IMR-90 (cell line): ENCODE measurements around the gene REXO1. TPM values are rescaled to one million over a fixed set of nuclear protein-coding genes. Genes with fewer than 3 reads are reported as not detected.

ENCODE experiments used
- ATAC-seq: fragments of 200-7000 bp; cut with Tn5 transposase; 2 replicates; pipeline ENCODE4 v1.9.1; 2020; ENCODE audit warnings: low read depth, mild to moderate bottlenecking, moderate library complexity
- BruUV-seq: library from RNA; stranded (reverse); fragments of 400-500 nt; replicated peaks from 2 replicates; lab custom pipeline; 2021; lab: Mats Ljungman, UMichigan
- CTCF ChIA-PET: fragments of 300-600 bp; formaldehyde crosslinking; extraction: SDS; loops from one replicate; lab custom pipeline; 2021; ENCODE audit warnings: antibody characterized with exemption; lab: Yijun Ruan, JAX
- POLR2A ChIA-PET: fragments of 300-600 bp; sonication (Branson Sonifier 250); formaldehyde crosslinking; loops from one replicate; lab custom pipeline; 2022; ENCODE audit warnings: antibody characterized with exemption; ENCODE audit not compliant: unreplicated experiment; lab: Charles Lee
- DNase-seq: peaks from one replicate; pipeline ENCODE4 v3.0.0; 2013
- H2AFZ ChIP-seq: replicated peaks from 2 replicates; pipeline ENCODE3; 2013; ENCODE audit warnings: low read length, mild to moderate bottlenecking; ENCODE audit not compliant: poor library complexity
- H2AK5ac ChIP-seq: 2 replicates; pipeline ENCODE4 v1.6.1; 2013; ENCODE audit warnings: low read depth, low read length, inconsistent platforms
- H2AK9ac ChIP-seq: replicated peaks from 2 replicates; pipeline ENCODE3; 2013; ENCODE audit warnings: mild to moderate bottlenecking, low read depth, low read length, moderate library complexity; ENCODE audit not compliant: poor library complexity
- H2BK120ac ChIP-seq: 2 replicates; pipeline ENCODE4 v1.6.1; 2013; ENCODE audit warnings: low read depth, low read length, inconsistent platforms
- H2BK15ac ChIP-seq: 3 replicates; pipeline ENCODE4 v1.6.1; 2013; ENCODE audit warnings: low read depth, low read length, inconsistent platforms
- H2BK20ac ChIP-seq: 2 replicates; pipeline ENCODE4 v1.6.1; 2013; ENCODE audit warnings: low read depth, mild to moderate bottlenecking, inconsistent platforms, low read length, moderate library complexity
- H2BK5ac ChIP-seq: 2 replicates; pipeline ENCODE4 v1.6.1; 2013; ENCODE audit warnings: mild to moderate bottlenecking, low read depth, low read length, inconsistent platforms; ENCODE audit not compliant: poor library complexity, severe bottlenecking
- H3K14ac ChIP-seq: replicated peaks from 2 replicates; pipeline ENCODE4 v1.6.1; 2013; ENCODE audit warnings: low read depth, low read length, inconsistent platforms
- H3K18ac ChIP-seq: 2 replicates; pipeline ENCODE4 v1.6.1; 2013; ENCODE audit warnings: low read depth, low read length, control low read depth
- H3K23ac ChIP-seq: 2 replicates; pipeline ENCODE4 v1.6.1; 2013; ENCODE audit warnings: low read depth, low read length, inconsistent platforms
- H3K27ac ChIP-seq: 2 replicates; pipeline ENCODE4 v1.5.1; 2013; ENCODE audit warnings: mild to moderate bottlenecking, control low read depth, low read length; ENCODE audit not compliant: insufficient read depth
- H3K27me3 ChIP-seq: 2 replicates; pipeline ENCODE4 v1.6.1; 2013; ENCODE audit warnings: low read length; ENCODE audit not compliant: control insufficient read depth, insufficient read depth
- H3K36me3 ChIP-seq: 2 replicates; pipeline ENCODE4 v1.6.1; 2013; ENCODE audit warnings: low read length, mixed read lengths; ENCODE audit not compliant: control insufficient read depth, insufficient read depth
- H3K4ac ChIP-seq: 2 replicates; pipeline ENCODE4 v1.6.1; 2013; ENCODE audit warnings: low read depth, low read length, inconsistent platforms
- H3K4me1 ChIP-seq: 2 replicates; pipeline ENCODE4 v1.6.1; 2013; ENCODE audit warnings: low read length, mixed read lengths; ENCODE audit not compliant: control insufficient read depth, insufficient read depth
- H3K4me2 ChIP-seq: 2 replicates; pipeline ENCODE4 v1.6.1; 2013; ENCODE audit warnings: low read depth, mild to moderate bottlenecking, control low read depth, low read length, moderate library complexity
- H3K4me3 ChIP-seq: 2 replicates; pipeline ENCODE4 v1.5.1; 2013; ENCODE audit warnings: low read depth, mild to moderate bottlenecking, control low read depth, low read length, moderate library complexity; ENCODE audit not compliant: insufficient read depth
- H3K56ac ChIP-seq: 2 replicates; pipeline ENCODE4 v1.6.1; 2013; ENCODE audit warnings: low read length, inconsistent platforms; ENCODE audit not compliant: insufficient read depth; ENCODE audit errors: extremely low read depth
- H3K79me1 ChIP-seq, 2 experiments: 2 replicates each; pipeline ENCODE4 v1.6.1; 2013; ENCODE audit warnings: low read length in 2 of 2, inconsistent platforms in 1 of 2, low read depth in 1 of 2
- H3K9ac ChIP-seq: 2 replicates; pipeline ENCODE4 v1.6.1; 2013; ENCODE audit warnings: low read depth, low read length, control low read depth
- H3K9me1 ChIP-seq: 2 replicates; pipeline ENCODE4 v1.6.1; 2013; ENCODE audit warnings: low read length, inconsistent platforms; ENCODE audit not compliant: insufficient read depth
- H3K9me3 ChIP-seq: 2 replicates; pipeline ENCODE4 v1.6.1; 2013; ENCODE audit warnings: low read length; ENCODE audit not compliant: control insufficient read depth, insufficient read depth
- H4K20me1 ChIP-seq: 2 replicates; pipeline ENCODE4 v1.6.1; 2013; ENCODE audit warnings: low read length, inconsistent platforms; ENCODE audit not compliant: insufficient read depth
- H4K5ac ChIP-seq: 2 replicates; pipeline ENCODE4 v1.6.1; 2013; ENCODE audit warnings: mild to moderate bottlenecking, low read depth, low read length, control low read depth
- H4K8ac ChIP-seq, 2 experiments: 2 replicates each; pipeline ENCODE4 v1.6.1; 2013; ENCODE audit warnings: low read depth in 2 of 2, low read length in 2 of 2, control low read depth in 1 of 2, inconsistent platforms in 1 of 2
- H4K91ac ChIP-seq: 2 replicates; pipeline ENCODE4 v1.6.1; 2013; ENCODE audit warnings: low read depth, low read length, inconsistent platforms; ENCODE audit not compliant: insufficient read depth
- MXI1 ChIP-seq: IDR thresholded peaks from 2 replicates; pipeline ENCODE4 v1.6.1; 2012; ENCODE audit warnings: low read depth, mild to moderate bottlenecking, low read length, moderate library complexity, borderline replicate concordance
- NFE2L2 ChIP-seq: fragments of 150-350 bp; IDR thresholded peaks from 2 replicates; pipeline ENCODE4 v1.6.1; 2016; ENCODE audit warnings: low read depth, mild to moderate bottlenecking, low read length
- RFX5 ChIP-seq: IDR thresholded peaks from 2 replicates; pipeline ENCODE4 v1.8.0; 2012; ENCODE audit warnings: low read depth, mild to moderate bottlenecking, low read length, moderate library complexity
- WGBS, 2 experiments: methylation state at CpG; one replicate each; pipeline versions ENCODE4 v1.1.5 to v1.1.7; 2013; ENCODE audit warnings: missing lambda C conversion rate in 2 of 2; ENCODE audit not compliant: insufficient read length in 1 of 2; ENCODE audit errors: extremely low coverage in 2 of 2; 5-methylcytosine and 5-hydroxymethylcytosine counted together
- dilution Hi-C: fragments of 300-500 bp; cut with HindIII; formaldehyde crosslinking; loops from one replicate; pipeline ENCODE4 v1.14.3; 2018; ENCODE audit warnings: low sequenced_read_pairs; ENCODE audit not compliant: unreplicated experiment
- in situ Hi-C: fragments of 300-500 bp; cut with MboI; formaldehyde crosslinking; loops from 3 replicates; pipeline ENCODE4 v1.14.3; 2019; ENCODE audit warnings: low sequenced_read_pairs, inconsistent platforms, mixed read lengths
- intact Hi-C: fragments of 100-400 bp; cut with micrococcal nuclease; formaldehyde crosslinking; loops from 2 replicates; pipeline ENCODE4 v1.10.0; 2022
- polyA plus RNA-seq, 3 experiments: library from polyadenylated mRNA; depleted of rRNA; stranded (reverse); fragments of >200 nt; gene quantifications; 2 replicates each; pipeline ENCODE4 v1.2.3, GENCODE V29; 2012; ENCODE audit warnings: low replicate concordance in 1 of 3
- total RNA-seq: library from RNA; depleted of rRNA; stranded (reverse); fragments of >200 nt; gene quantifications from 2 replicates; pipeline ENCODE4 v1.2.3, GENCODE V29; 2012

Gene REXO1
- total and polyA plus RNA-seq, 2 of the 4 experiments (the other 2 are of a cell fraction), result 1.4 to 63.7 TPM

GRCh38 chr19:1823539-1824251 is 24.6 kb downstream of the REXO1 start:
- no peak overlapping the region for H3K14ac ChIP-seq
- no peak overlapping the region for H3K23ac ChIP-seq
- H3K9me3 ChIP-seq, result no peaks in the 10 kb centered on the region
- no peak overlapping the region for H3K4ac ChIP-seq
- in situ Hi-C loops, result no loop called here
- H3K9ac ChIP-seq, result no peak overlapping the region
- no peak overlapping the region for H2AK9ac ChIP-seq
- TF ChIP-seq MXI1 (no peak), RFX5 (no peak), NFE2L2 (no peak)
- H2BK120ac ChIP-seq, result no peak overlapping the region
- no peaks in the 10 kb centered on the region for H3K9me1 ChIP-seq
- no TSS peak for BruUV-seq
- H3K4me2 ChIP-seq, result no peak overlapping the region
- H3K4me1 ChIP-seq, result peaks cover 4% of the 10 kb centered on the region; the same call in 1 of the 2 replicates
- H3K36me3 ChIP-seq, result peaks cover 44% of the 10 kb centered on the region
- no peak overlapping the region for H3K4me3 ChIP-seq
- POLR2A ChIA-PET, result no interaction called here
- no peaks in the 10 kb centered on the region for H3K27me3 ChIP-seq
- no peak overlapping the region for H2BK15ac ChIP-seq
- intact Hi-C loops, result no loop called here
- no peak overlapping the region for H4K5ac ChIP-seq
- CTCF ChIA-PET, result interaction anchor here (1.1 kb wide), 1 partner anchor 13 kb away, joined by 4 read pairs; no protein-coding TSS in a partner anchor
- H3K79me1 ChIP-seq, result peaks cover 0 to 34% of the 10 kb centered on the region in 2 experiments; a peak in 3 of 4 replicates
- no peak overlapping the region for H3K18ac ChIP-seq
- H4K91ac ChIP-seq, result no peak overlapping the region
- dilution Hi-C loops, result no loop called here
- H3K27ac ChIP-seq, result no peak overlapping the region
- peaks cover 13% of the 10 kb centered on the region for H4K20me1 ChIP-seq
- no peak for ATAC-seq
- no peak overlapping the region for H4K8ac ChIP-seq
- no peak overlapping the region for H2AK5ac ChIP-seq
- H2BK5ac ChIP-seq, result no peak overlapping the region
- 88% methylated on average over 21 of the region's 36 CpGs; no CpG with 5 or more reads in 1 of the 2 experiments for WGBS, 2 experiments
- no peak for DNase-seq
- no peak overlapping the region for H2AFZ ChIP-seq
- no peak overlapping the region for H2BK20ac ChIP-seq
- H3K56ac ChIP-seq, result no peak overlapping the region
